HL-60 (cell line): Measurements from ENCODE around the gene MAGI2.

Experiments
- DNase-seq, 2 experiments: peaks; one replicate each; pipeline ENCODE4 v3.0.0-alpha.2; 2010 to 2020; ENCODE audit warnings: low read depth in 1 of 2, low spot score in 1 of 2
- H3K27ac ChIP-seq: fragments of 250-450 bp; sonication (Bioruptor Pico); replicated peaks from 2 replicates; pipeline ENCODE4 v1.5.1; 2020; ENCODE audit warnings: mild to moderate bottlenecking, moderate library complexity
- H3K27me3 ChIP-seq: fragments of 250-450 bp; sonication (Bioruptor Pico); 2 replicates; pipeline ENCODE4 v1.5.1; 2021; ENCODE audit warnings: mild to moderate bottlenecking, moderate library complexity; ENCODE audit not compliant: insufficient read depth, poor library complexity, severe bottlenecking
- H3K4me3 ChIP-seq: replicated peaks from 2 replicates; pipeline ENCODE4 v1.5.1; 2011; ENCODE audit warnings: mild to moderate bottlenecking, control low read depth, low read length; ENCODE audit not compliant: insufficient read depth
- CTCF ChIP-seq: IDR thresholded peaks from one replicate; pipeline ENCODE4 v1.5.1; 2011; ENCODE audit warnings: low read length, control low read depth, inconsistent platforms; ENCODE audit not compliant: insufficient read depth
- GABPA ChIP-seq: IDR thresholded peaks from 2 replicates; pipeline ENCODE4 v1.6.1; 2012; ENCODE audit warnings: low read depth
- POLR2AphosphoS5 ChIP-seq: IDR thresholded peaks from 2 replicates; pipeline ENCODE4 v1.6.1; 2012; ENCODE audit warnings: low read depth
- REST ChIP-seq: IDR thresholded peaks from 2 replicates; pipeline ENCODE4 v1.6.1; 2012; ENCODE audit warnings: low read depth; ENCODE audit not compliant: insufficient replicate concordance
- SPI1 ChIP-seq: IDR thresholded peaks from 2 replicates; pipeline ENCODE4 v1.6.1; 2012; ENCODE audit warnings: low read depth, mild to moderate bottlenecking, borderline replicate concordance

MAGI2 gene

GRCh38 chr7:78900806-78901205 lies 552.7 kb downstream of the MAGI2 start:
- no peaks in the 10 kb centered on the region for H3K27me3 ChIP-seq
- no peak overlapping the region for H3K27ac ChIP-seq
- no peak for DNase-seq
- no peak for TF ChIP-seq REST
- H3K4me3 ChIP-seq: no peak overlapping the region

GRCh38 chr7:78895393-78895792 lies 558.1 kb downstream of the MAGI2 start:
- Histone ChIP-seq H3K4me3 (no peak overlapping the region), H3K27me3 (no peaks in the 10 kb centered on the region), H3K27ac (no peak overlapping the region)
- no peak for DNase-seq
- TF ChIP-seq GABPA (no peak), POLR2AphosphoS5 (no peak), SPI1 (no peak), REST (no peak), CTCF (no peak)

GRCh38 chr7:78879206-78879605 lies 574.3 kb downstream of the MAGI2 start:
- no peak for DNase-seq
- Histone ChIP-seq H3K27me3 (no peaks in the 10 kb centered on the region), H3K27ac (no peak overlapping the region), H3K4me3 (no peak overlapping the region)
- TF ChIP-seq POLR2AphosphoS5 (no peak), REST (no peak), SPI1 (no peak), GABPA (no peak), CTCF (no peak)

- H3K27me3 ChIP-seq: no peaks in the 10 kb centered on the region
- DNase-seq: no peak
- no peak overlapping the region for H3K4me3 ChIP-seq
- TF ChIP-seq CTCF (no peak), GABPA (no peak), SPI1 (no peak), POLR2AphosphoS5 (no peak), REST (no peak)
- no peak overlapping the region for H3K27ac ChIP-seq
These were observed 580.4 kb downstream of the MAGI2 start for GRCh38 chr7:78873117-78873516.
